Astrocyte (in vitro differentiated cells and primary cell): ENCODE results near the gene FMNL1. TPM values are rescaled to one million over a fixed set of nuclear protein-coding genes. Genes with fewer than 3 reads are reported as not detected.

Experiments
- DNase-seq: peaks from one replicate; pipeline ENCODE4 v3.0.0-alpha.2; 2010; ENCODE audit warnings: low read depth
- FAIRE-seq: peaks from 2 replicates; lab custom pipeline; 2011; peaks lifted over from hg19 to GRCh38; lab: Jason Lieb, UNC
- H2AFZ ChIP-seq: 2 replicates; pipeline ENCODE4 v1.6.0; 2012; ENCODE audit warnings: low read depth, low read length, inconsistent platforms
- H3K27ac ChIP-seq: 2 replicates; pipeline ENCODE4 v1.5.1; 2011; ENCODE audit warnings: low read depth, low read length, inconsistent platforms
- H3K27me3 ChIP-seq: 2 replicates; pipeline ENCODE4 v1.6.0; 2011; ENCODE audit warnings: low read length, inconsistent platforms; ENCODE audit not compliant: insufficient read depth
- H3K36me3 ChIP-seq: 2 replicates; pipeline ENCODE4 v1.5.1; 2011; ENCODE audit warnings: low read length, inconsistent platforms; ENCODE audit not compliant: insufficient read depth
- H3K4me1 ChIP-seq: 2 replicates; pipeline ENCODE4 v1.5.1; 2011; ENCODE audit warnings: low read length, inconsistent platforms; ENCODE audit not compliant: insufficient read depth
- H3K4me2 ChIP-seq: 2 replicates; pipeline ENCODE4 v1.6.0; 2012; ENCODE audit warnings: low read length, inconsistent platforms
- H3K4me3 ChIP-seq: 2 replicates; pipeline ENCODE4 v1.5.1; 2011; ENCODE audit warnings: low read depth, mild to moderate bottlenecking, low read length, inconsistent platforms; ENCODE audit not compliant: insufficient read depth
- H3K79me2 ChIP-seq: 2 replicates; pipeline ENCODE4 v1.6.0; 2012; ENCODE audit warnings: mild to moderate bottlenecking, low read length, inconsistent platforms; ENCODE audit not compliant: insufficient read depth
- H3K9ac ChIP-seq: 2 replicates; pipeline ENCODE4 v1.6.0; 2012; ENCODE audit warnings: mild to moderate bottlenecking, low read length, inconsistent platforms
- H3K9me3 ChIP-seq: 2 replicates; pipeline ENCODE4 v1.5.1; 2012; ENCODE audit warnings: low read depth, mild to moderate bottlenecking, low read length, inconsistent platforms; ENCODE audit not compliant: insufficient read depth
- H4K20me1 ChIP-seq: 2 replicates; pipeline ENCODE4 v1.6.0; 2012; ENCODE audit warnings: low read length, inconsistent platforms; ENCODE audit not compliant: insufficient read depth
- H3K27ac Mint-ChIP-seq: one replicate; pipeline ENCODE4 v1.8.0; 2021; ENCODE audit warnings: mild to moderate bottlenecking, mixed read lengths; ENCODE audit not compliant: unreplicated experiment
- H3K27me3 Mint-ChIP-seq: one replicate; pipeline ENCODE4 v1.8.0; 2021; ENCODE audit warnings: low read depth, mixed read lengths; ENCODE audit not compliant: unreplicated experiment
- H3K36me3 Mint-ChIP-seq: one replicate; pipeline ENCODE4 v1.8.0; 2021; ENCODE audit warnings: low read depth, mixed read lengths; ENCODE audit not compliant: unreplicated experiment
- H3K4me1 Mint-ChIP-seq: one replicate; pipeline ENCODE4 v1.8.0; 2021; ENCODE audit warnings: low read depth, mixed read lengths; ENCODE audit not compliant: unreplicated experiment
- H3K4me3 Mint-ChIP-seq: one replicate; pipeline ENCODE4 v1.8.0; 2021; ENCODE audit warnings: mild to moderate bottlenecking, moderate library complexity, mixed read lengths; ENCODE audit not compliant: unreplicated experiment
- H3K9me3 Mint-ChIP-seq: one replicate; pipeline ENCODE4 v1.8.0; 2021; ENCODE audit warnings: mild to moderate bottlenecking, mixed read lengths; ENCODE audit not compliant: unreplicated experiment
- EZH2 ChIP-seq: IDR thresholded peaks from 2 replicates; pipeline ENCODE4 v1.6.1; 2012; ENCODE audit warnings: mild to moderate bottlenecking, low read length, inconsistent platforms; ENCODE audit not compliant: insufficient read depth
- total RNA-seq: library from RNA; stranded (reverse); gene quantifications from 2 replicates; pipeline ENCODE4 v1.2.1, GENCODE V29; 2021
- TF ChIP-seq, protein P1 (sequence below): IDR thresholded peaks from 2 replicates; pipeline ENCODE4 v1.5.1; 2011; ENCODE audit warnings: low read depth, mild to moderate bottlenecking, inconsistent platforms, low read length, moderate library complexity; ENCODE audit not compliant: insufficient read depth

Gene FMNL1
- total RNA-seq, 1 donor from 2014 or later = 4.0 TPM

DNA sequence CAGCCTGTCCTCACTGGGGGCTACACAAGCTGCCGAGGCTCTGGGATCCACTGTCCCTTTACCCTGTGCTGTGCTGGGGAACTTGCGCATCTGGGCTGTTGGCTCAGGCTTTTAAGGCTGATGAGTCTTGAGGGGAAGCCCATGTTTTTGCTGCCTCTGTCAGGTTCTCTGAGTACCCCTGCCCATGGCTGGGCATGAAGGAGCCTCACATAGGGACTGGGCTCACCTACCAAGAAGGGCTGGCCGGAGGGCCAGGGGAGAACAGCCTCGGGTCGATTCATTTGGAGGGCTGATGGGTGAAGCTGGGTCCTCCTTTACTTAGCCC lies 14.6 kb downstream of the FMNL1 start:
- Histone ChIP-seq H2AFZ (no peak overlapping the region), H3K9ac (no peak overlapping the region), H3K27ac (no peak overlapping the region), H3K79me2 (no peaks in the 10 kb centered on the region), H3K4me3 (no peak overlapping the region), H3K4me2 (no peak overlapping the region), H3K36me3 (no peaks in the 10 kb centered on the region), H4K20me1 (no peaks in the 10 kb centered on the region), H3K4me1 (peaks cover 2% of the 10 kb centered on the region), H3K27me3 (peaks cover 16% of the 10 kb centered on the region), H3K9me3 (no peaks in the 10 kb centered on the region)
- Mint-ChIP-seq H3K27ac (no peak overlapping the region), H3K4me3 (no peak overlapping the region), H3K4me1 (no peaks in the 10 kb centered on the region), H3K9me3 (no peaks in the 10 kb centered on the region), H3K27me3 (peaks cover 64% of the 10 kb centered on the region), H3K36me3 (peaks cover 14% of the 10 kb centered on the region)
- TF ChIP-seq, protein P1, sequence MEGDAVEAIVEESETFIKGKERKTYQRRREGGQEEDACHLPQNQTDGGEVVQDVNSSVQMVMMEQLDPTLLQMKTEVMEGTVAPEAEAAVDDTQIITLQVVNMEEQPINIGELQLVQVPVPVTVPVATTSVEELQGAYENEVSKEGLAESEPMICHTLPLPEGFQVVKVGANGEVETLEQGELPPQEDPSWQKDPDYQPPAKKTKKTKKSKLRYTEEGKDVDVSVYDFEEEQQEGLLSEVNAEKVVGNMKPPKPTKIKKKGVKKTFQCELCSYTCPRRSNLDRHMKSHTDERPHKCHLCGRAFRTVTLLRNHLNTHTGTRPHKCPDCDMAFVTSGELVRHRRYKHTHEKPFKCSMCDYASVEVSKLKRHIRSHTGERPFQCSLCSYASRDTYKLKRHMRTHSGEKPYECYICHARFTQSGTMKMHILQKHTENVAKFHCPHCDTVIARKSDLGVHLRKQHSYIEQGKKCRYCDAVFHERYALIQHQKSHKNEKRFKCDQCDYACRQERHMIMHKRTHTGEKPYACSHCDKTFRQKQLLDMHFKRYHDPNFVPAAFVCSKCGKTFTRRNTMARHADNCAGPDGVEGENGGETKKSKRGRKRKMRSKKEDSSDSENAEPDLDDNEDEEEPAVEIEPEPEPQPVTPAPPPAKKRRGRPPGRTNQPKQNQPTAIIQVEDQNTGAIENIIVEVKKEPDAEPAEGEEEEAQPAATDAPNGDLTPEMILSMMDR = no peak
- no peak for TF ChIP-seq EZH2
- DNase-seq = no peak
- no peak for FAIRE-seq

DNA sequence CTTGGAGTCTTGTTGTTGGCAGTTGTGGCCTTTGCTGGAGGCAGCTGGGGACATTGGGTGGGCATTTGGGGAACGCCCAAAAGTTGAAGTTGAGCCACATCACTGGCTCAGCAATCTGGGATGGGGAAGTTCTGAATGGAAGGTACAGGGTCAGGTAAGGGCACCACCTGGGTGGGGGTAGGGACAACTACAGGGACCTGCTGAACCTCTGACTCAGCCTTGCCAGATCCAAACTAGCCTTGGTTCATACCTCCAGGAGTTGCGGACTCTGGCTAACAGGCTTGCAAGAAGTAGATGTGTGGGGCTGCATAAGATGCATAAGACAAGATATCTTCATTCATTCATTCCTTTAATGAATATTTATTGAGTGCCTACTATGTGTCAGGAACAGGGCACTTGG lies 16.0 kb downstream of the FMNL1 start:
- H3K79me2 ChIP-seq = no peaks in the 10 kb centered on the region
- H3K4me1 ChIP-seq = peaks cover 4% of the 10 kb centered on the region
- peaks cover 65% of the 10 kb centered on the region for H3K27me3 Mint-ChIP-seq
- no peaks in the 10 kb centered on the region for H3K9me3 Mint-ChIP-seq
- no peaks in the 10 kb centered on the region for H3K36me3 ChIP-seq
- no peak overlapping the region for H3K4me2 ChIP-seq
- H2AFZ ChIP-seq = no peak overlapping the region
- no peak overlapping the region for H3K9ac ChIP-seq
- FAIRE-seq = no peak
- no peaks in the 10 kb centered on the region for H3K9me3 ChIP-seq
- H3K36me3 Mint-ChIP-seq = peaks cover 14% of the 10 kb centered on the region
- no peak for DNase-seq
- peak overlapping the region; percentile 40 for H3K4me3 Mint-ChIP-seq
- no peak overlapping the region for H3K27ac Mint-ChIP-seq
- H3K27me3 ChIP-seq = peaks cover 25% of the 10 kb centered on the region
- no peaks in the 10 kb centered on the region for H4K20me1 ChIP-seq
- H3K27ac ChIP-seq = no peak overlapping the region
- TF ChIP-seq EZH2 = no peak
- no peak overlapping the region for H3K4me3 ChIP-seq
- H3K4me1 Mint-ChIP-seq = no peaks in the 10 kb centered on the region

DNA sequence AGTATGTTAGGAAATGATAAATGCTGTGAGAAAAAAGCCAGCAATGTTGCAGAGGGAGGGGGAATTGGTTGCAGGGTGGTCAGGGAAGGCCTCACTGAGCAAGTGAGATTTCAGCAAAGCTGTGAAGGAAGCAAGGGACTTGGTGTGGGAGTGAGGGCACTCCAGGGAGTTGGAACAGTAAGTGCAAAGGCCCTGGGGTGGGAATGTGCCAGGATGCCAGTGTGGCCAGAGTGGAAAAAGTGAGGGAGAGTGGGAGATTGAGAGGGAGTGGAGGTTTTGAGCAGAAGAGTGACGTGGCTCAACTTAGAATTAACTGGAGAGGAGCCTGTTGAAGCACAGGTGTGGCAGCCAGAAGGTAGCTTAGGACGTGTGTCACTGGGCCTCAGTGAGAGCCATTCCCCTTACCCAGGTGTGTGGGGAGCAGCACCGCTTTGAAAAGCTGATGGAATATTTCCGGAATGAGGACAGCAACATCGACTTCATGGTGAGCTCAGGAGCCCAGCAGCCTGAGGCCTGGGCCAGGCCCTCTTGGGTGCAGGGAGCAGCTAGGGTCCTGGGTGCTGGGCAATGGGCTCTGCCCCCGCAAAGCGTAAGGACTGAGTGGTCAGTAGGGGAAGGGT lies 16.6 kb downstream of the FMNL1 start:
- Histone ChIP-seq H3K4me3 (no peak overlapping the region), H3K9ac (no peak overlapping the region), H3K4me2 (no peak overlapping the region), H3K27me3 (peaks cover 25% of the 10 kb centered on the region), H3K9me3 (no peaks in the 10 kb centered on the region), H3K36me3 (no peaks in the 10 kb centered on the region), H3K27ac (no peak overlapping the region), H2AFZ (no peak overlapping the region), H4K20me1 (no peaks in the 10 kb centered on the region), H3K79me2 (no peaks in the 10 kb centered on the region), H3K4me1 (peaks cover 4% of the 10 kb centered on the region)
- Mint-ChIP-seq H3K4me1 (no peaks in the 10 kb centered on the region), H3K36me3 (peaks cover 14% of the 10 kb centered on the region), H3K27me3 (peaks cover 64% of the 10 kb centered on the region), H3K9me3 (no peaks in the 10 kb centered on the region), H3K27ac (no peak overlapping the region), H3K4me3 (peak overlapping the region; percentile 40)
- TF ChIP-seq EZH2 = no peak
- TF ChIP-seq, protein P1 = no peak
- no peak for DNase-seq
- FAIRE-seq = no peak
